GM21737 (cell line): ENCODE data around the gene CORO2B.

Experiments
- ATAC-seq: cut with Tn5 transposase; IDR thresholded peaks from one replicate; pipeline ENCODE4 v1.9.1; 2021; ENCODE audit warnings: mild to moderate bottlenecking, moderate library complexity; ENCODE audit not compliant: unreplicated experiment

CORO2B gene

GRCh38 chr15:68696414-68697363 lies 117.9 kb downstream of the CORO2B start:
- no peak for ATAC-seq

GRCh38 chr15:68697711-68698690 lies 119.2 kb downstream of the CORO2B start:
- no peak for ATAC-seq

- ATAC-seq = no peak
Measured at GRCh38 chr15:68698708-68699107, 119.9 kb downstream of the CORO2B start.

- no peak for ATAC-seq
Measured at GRCh38 chr15:68699124-68699880, 120.5 kb downstream of the CORO2B start.

- ATAC-seq = no peak
Measured at GRCh38 chr15:68699881-68700454, 121.2 kb downstream of the CORO2B start.

- no peak for ATAC-seq
Measured at GRCh38 chr15:68700455-68701123, 121.8 kb downstream of the CORO2B start.

GRCh38 chr15:68701886-68702285 lies 123.1 kb downstream of the CORO2B start:
- no peak for ATAC-seq

GRCh38 chr15:68704496-68705021 lies 125.8 kb downstream of the CORO2B start:
- ATAC-seq = no peak

- no peak for ATAC-seq
Measured at GRCh38 chr15:68706256-68706655, 127.5 kb downstream of the CORO2B start.

GRCh38 chr15:68706931-68707330 lies 128.1 kb downstream of the CORO2B start:
- no peak for ATAC-seq

- no peak for ATAC-seq
Measured at GRCh38 chr15:68707386-68707785, 128.6 kb downstream of the CORO2B start.

- ATAC-seq = no peak
Measured at GRCh38 chr15:68709876-68710275, 131.1 kb downstream of the CORO2B start.

GRCh38 chr15:68710536-68710935 lies 131.7 kb downstream of the CORO2B start:
- no peak for ATAC-seq

GRCh38 chr15:68711406-68711805 lies 132.6 kb downstream of the CORO2B start:
- no peak for ATAC-seq

GRCh38 chr15:68712886-68713285 lies 134.1 kb downstream of the CORO2B start:
- ATAC-seq = no peak

GRCh38 chr15:68713874-68714273 lies 135.1 kb downstream of the CORO2B start:
- ATAC-seq = no peak

GRCh38 chr15:68715111-68715510 lies 136.3 kb downstream of the CORO2B start:
- ATAC-seq = no peak

- no peak for ATAC-seq
Measured at GRCh38 chr15:68717951-68718350, 139.2 kb downstream of the CORO2B start.

- ATAC-seq = no peak
Measured at GRCh38 chr15:68718468-68718867, 139.7 kb downstream of the CORO2B start.

GRCh38 chr15:68719051-68719450 lies 140.3 kb downstream of the CORO2B start:
- ATAC-seq = no peak
